Lower leg skin (tissue), 3 donors: ENCODE data around the gene TAF3.

Experiments
- POLR2A ChIP-seq, 2 donors: fragments of 450-650 bp; IDR thresholded peaks; one replicate each; pipeline ENCODE4 v1.6.1; 2016 to 2017; ENCODE audit warnings: antibody characterized with exemption in 2 of 2, mild to moderate bottlenecking in 1 of 2, moderate library complexity in 1 of 2
- TF ChIP-seq, protein P1 (sequence below), 3 donors: fragments of 450-650 bp; IDR thresholded peaks; one replicate each; pipeline ENCODE4 v1.5.1; 2016; ENCODE audit warnings: antibody characterized with exemption in 3 of 3, mild to moderate bottlenecking in 3 of 3, moderate library complexity in 2 of 3

DNA sequence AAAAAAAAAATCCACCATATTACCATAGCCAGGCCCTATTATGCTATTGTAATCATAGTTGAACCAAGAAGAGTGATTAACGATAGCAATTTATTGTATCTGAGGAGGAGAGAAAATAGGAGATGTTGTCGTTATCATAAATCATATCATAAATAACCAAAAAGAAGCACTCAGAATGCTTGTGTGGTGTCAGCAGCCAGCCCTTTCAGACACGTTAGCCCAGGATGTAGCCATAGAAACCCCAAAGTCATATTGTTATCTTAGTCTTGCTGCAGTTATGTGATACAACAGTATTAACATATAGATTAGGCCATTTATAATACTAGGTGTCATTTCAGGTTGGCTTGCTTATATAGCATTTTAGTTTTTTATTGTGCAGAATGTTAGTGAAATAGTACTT, 134.0 kb downstream of the TAF3 start:
- no peak for TF ChIP-seq POLR2A (IDR thresholded peaks at IDR 0.05)
- TF ChIP-seq, protein P1, sequence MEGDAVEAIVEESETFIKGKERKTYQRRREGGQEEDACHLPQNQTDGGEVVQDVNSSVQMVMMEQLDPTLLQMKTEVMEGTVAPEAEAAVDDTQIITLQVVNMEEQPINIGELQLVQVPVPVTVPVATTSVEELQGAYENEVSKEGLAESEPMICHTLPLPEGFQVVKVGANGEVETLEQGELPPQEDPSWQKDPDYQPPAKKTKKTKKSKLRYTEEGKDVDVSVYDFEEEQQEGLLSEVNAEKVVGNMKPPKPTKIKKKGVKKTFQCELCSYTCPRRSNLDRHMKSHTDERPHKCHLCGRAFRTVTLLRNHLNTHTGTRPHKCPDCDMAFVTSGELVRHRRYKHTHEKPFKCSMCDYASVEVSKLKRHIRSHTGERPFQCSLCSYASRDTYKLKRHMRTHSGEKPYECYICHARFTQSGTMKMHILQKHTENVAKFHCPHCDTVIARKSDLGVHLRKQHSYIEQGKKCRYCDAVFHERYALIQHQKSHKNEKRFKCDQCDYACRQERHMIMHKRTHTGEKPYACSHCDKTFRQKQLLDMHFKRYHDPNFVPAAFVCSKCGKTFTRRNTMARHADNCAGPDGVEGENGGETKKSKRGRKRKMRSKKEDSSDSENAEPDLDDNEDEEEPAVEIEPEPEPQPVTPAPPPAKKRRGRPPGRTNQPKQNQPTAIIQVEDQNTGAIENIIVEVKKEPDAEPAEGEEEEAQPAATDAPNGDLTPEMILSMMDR (IDR thresholded peaks at IDR 0.05) = no peak
